ENCODE measurements around the gene IGF2.
A peak's percentile ranks its signal among the peaks of the same experiment; 100 is the strongest.

IGF2 gene

DNA sequence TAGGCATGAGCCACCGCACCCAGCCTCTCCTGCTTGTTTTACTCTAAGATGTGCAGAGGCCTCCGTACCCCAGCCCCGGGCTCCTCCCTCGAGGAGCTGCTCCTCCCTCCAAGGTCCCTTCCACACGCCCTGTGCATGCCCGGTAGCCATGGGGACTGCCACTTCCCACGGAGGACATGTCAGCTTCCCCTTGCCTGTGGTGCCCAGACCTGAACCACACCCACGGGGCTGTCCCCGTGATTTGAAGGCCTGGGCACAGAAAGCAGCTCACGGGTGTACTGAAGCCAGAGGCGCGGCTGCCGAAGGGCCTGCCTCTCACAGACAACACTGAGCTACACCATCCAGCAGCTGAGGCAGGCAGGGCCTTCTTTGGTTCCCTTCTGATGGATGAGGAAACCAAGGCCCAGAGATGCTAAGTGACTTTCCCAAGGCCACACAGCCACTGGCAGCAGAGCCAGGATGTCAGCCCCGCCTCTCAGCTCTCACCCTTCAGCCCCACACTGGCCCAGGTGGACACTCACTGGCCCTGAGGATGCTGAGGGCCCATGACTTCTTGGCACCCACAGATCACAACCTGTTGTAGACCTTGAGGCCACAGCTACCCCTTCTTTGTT, 14.5 kb upstream of the IGF2 start:
- no peak for DNase-seq

DNA sequence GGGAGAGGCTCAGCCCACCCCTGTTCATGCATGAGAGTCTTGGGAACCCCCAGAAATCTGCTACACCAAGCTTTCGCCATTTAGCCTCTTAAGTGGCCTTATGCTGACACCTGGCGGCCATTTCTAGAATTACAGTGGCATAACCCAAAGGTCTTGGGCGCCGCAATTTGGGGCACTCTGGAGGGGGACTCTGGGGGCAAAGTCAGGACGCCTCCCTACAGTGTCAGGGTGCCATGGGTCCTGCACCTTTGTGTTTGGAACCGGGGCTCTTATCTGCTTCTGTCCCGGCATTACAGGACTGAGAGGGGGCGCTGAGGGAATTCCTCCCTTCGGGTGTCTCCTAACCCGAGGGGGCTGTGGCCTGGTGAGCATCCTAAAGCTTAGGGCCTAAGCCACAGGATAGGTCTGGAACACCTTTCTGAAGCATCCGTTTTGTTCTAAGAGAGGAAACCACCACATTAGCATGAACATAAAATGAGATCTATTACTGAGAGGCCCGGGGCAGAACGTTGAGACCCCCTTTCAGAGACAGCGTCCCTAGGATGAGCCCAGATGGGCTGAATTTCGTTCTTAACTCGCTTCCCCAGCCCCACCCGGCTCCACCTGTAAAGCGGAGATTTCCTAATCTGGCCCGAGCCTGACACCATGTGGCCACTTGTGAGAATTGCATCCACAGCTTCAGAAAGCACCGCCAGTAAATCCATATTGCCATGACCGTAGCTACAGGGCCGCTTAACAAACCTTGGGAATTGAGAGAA, 12.5 kb upstream of the IGF2 start:
- peak; percentile 45 for DNase-seq

DNA sequence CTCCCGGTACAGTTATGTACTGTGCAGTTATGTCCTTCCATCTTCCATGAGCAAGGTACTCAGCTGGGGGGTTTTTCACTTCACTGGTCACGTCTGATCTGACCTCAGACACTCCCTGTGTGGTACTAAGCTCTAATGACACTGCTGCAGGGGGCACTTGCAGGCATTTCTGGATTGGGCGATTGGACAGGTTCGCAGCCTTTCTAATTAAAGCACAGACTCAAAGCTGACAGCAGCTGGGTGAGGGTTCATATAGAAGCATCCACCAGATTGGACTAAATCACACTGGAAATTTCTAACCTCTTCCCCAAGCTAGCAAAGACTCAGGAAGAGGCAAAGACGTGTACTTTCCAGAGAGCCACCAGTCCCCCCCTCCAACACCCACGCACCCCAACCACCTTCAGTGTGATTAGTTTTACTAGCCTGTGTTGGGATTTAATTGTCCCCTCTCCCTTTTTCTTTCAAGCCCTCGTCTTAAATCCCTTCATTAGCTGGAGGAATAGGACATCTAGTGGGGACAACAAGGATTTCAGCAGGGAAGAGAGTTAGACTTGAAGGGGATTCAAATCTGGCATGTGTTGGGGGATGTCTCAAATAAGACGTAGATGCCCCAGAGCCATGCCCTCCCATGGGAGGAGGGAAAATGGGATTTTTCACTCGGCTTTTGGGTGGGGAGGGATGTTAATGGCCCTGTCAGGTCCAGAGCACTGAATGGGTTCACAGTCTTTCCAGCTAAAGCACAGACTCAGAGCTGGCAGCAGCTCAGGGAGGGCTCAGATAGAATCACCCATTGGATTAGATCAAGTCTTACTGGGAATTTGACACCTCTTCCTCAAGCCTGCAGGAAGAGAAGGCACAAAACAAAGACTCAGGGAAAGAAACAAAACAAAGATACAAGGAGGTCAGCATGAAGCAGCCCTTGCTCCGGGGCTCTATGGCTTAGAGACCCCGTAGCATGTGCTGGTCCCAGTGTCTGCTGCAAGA, 11.0 kb upstream of the IGF2 start:
- peak; percentile 42 for DNase-seq

DNA sequence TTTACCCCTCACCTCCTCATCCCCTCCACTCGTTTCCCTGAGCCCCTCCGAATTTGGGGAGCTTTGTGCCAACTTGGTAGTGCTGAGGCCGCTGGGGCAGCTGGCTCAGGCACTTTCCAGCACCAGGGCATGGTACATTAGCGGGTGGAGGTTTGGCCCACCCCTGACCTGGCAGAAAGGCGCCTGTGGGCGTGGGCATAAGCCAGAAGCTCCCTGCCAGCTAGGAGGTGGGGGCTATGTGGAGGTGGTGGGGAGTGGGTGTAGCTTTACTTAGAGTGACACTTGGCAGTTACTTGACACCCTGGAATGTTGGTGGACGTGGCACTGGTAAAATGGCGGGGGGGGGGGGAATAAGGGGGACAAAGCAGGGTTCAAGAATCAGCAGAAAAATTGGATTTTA, 10.3 kb upstream of the IGF2 start:
- no peak for DNase-seq

DNA sequence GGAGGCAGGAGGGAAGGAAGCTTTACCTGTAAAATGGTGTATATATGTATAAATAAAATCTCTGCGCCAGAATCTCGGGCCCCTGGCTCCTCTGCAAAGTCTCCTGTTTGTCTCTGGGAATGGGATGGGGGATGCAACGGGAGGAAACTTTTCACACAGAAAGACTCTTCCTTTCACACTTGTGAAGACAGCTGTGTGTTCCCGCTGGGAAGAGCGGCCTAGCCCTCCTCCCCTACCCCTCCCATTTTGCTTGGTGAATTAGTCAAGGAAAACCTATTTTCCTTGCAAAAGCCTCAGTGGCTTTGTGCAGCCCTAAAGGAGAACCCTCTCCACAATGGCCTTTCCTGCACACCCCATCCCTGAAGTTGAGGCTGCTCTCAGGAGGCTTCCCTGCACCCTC, 9.4 kb upstream of the IGF2 start:
- no peak for DNase-seq

DNA sequence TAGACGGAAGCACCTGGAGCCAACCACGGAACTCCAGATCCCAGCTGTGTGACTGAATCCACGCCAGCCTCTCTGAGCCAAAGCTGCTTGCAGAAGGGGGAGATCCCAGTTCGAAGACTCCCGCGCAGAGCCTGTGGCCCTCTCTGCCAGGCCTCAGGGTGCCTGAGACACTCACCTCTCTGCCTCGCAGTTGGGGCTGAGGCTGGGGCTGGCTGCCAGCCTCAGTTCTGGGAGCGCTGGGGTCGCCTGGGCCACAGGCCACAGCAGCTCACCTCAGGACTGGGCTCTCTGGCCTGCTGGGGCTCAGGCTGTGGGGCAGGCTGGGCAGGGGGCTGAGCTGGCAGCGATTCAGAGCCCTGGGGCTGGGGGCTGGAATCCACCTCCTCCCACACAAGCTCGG, 8.2 kb upstream of the IGF2 start:
- no peak for DNase-seq

DNA sequence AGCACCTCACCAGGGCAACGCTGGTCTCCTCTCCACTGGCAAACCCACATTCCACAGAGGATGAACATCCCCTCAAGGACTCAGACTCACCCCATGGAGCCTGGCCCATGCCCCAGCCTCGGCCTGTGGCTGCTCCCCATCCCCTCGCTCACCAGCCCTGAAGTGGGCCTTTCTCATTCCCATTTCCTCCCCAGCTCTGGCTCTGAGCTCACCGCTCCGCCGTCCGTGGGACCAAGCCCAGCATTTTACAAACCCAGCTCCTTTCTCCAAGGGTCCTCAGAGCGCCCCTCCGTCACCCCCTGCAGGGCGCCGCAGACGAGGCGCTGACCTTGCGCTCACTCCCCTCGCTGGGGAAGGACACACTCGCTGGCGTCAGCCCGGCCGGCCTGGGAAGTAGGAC, 6.9 kb upstream of the IGF2 start:
- no peak for DNase-seq

DNA sequence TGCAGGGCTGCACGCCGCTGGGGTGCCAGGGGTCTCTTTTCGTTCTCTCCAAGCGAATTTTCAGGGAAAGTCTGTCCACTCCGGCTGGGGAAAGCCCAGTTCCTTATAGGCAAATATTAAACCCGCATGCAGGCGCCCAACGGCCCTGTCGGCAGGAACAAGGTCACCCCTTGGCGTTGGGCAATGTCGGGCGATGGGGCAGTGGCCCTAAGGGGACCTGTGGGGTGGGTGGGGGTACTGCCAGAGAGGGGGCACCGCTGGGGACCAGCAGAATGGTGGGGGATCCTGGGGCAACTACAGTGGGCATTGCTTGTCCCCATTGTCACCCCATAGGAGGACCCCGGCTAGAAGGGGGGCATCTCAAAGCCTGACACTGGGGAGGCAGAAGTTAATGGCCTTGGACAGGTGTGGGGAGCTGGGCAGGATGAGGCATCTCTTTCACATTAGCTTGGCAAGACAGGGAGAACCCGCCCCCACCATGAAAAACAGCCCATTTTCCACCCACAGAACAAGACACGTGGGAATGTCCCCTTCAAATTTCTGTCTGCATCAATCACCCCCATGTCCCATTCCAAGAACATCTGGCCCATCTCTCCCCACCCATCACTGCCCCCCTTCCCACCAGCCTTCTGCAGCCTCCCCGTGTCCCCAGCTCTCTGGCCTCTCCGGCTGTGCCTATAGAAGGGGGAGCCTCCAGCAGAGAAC, 5.5 kb upstream of the IGF2 start:
- DNase-seq: no peak

DNA sequence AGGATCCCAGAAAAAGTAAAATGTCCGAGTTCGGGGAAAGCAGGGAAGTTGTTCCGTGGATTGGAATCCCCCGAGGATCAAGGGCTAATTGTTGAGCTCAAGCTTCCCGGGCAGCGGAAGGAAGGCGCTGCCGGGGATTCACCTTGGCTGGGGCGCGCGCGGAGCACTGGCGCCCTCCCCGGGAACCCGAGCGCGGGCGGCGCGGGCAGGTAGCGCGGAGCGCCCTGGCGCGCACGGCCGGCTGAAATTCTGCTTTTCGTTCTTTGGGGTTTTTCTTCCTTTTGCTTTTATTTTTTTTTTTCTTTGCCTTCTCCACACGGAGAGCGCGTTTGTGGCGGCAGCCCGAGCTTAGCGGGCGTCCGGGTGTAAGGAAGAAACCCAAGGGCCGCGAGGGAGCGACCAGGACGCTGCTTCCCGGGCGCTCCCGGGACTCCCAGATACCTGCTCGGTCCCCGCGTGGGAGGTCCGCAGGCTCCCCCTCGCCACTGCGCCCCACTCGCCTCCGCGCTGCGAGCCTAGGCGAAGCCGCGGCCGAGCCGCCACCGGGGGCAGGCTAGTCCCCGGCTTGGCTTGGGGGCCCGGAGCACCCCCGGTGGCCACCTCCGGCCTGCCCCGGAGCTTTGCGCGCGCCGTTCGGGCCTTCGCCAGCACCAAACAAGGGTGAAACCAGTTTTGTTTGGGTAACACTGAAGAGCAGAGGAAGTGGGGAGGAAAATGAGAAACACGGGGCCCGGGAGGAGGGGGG, 4.8 kb upstream of the IGF2 start:
- no peak for DNase-seq

DNA sequence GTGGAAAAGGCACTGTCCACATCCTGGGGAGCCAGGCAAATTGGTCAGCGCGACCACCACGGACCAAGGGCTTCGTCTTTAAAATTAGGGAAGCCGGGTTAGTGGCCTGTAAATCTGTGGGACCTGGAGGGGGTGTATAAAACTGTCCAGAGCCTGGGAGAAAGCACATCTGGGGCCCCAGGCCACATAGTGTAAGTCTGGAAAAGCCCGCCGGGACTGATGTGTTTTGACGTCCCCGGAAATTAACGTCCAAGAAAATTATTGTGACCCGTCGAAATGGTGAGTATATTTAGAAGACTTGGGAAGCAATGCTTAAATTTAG, 4.2 kb upstream of the IGF2 start:
- DNase-seq: no peak

DNA sequence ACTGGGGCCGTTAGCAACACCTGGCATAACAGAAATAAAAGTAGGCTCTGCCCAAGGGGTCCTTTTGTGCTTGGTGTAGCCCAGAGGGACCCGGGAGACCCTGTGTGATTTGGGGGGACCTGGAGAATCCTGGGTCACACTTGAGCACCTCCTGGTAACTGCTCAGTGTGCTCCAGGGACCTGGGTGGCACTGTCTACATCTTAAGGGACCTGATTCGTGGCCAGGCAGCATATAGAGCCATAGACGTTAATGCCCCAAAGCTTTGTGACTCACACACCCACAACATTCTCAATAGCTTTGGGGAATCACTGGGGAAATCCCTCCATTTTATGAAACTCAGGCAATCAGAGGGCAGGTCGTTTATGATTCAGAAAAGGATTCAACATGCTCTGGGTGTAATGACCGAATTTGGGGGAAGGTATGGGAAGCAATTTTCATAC, 3.6 kb upstream of the IGF2 start:
- peak; percentile 53 for DNase-seq

DNA sequence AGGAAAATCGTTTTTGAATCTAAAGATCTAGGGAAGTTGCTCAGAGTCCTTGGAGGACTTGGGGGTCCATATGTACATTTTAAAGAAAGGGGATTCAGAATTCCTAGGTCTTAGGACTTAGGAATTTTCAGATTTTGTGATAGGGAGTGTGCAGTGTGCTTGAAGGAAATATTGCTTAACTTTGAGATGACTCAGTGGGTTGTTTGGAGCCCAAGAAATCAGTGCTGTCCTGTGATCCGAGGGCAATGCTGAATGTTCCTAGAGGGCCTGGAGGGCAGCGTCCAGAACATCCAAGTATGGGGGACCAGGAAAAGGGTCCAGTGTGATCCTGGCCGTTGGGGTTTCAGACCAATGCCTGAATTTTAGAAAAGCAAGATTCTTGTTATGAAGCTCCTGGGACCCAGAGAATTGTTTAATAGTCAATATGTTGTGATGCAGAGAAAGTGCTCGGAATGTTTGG, 3.1 kb upstream of the IGF2 start:
- DNase-seq: peak; percentile 60

DNA sequence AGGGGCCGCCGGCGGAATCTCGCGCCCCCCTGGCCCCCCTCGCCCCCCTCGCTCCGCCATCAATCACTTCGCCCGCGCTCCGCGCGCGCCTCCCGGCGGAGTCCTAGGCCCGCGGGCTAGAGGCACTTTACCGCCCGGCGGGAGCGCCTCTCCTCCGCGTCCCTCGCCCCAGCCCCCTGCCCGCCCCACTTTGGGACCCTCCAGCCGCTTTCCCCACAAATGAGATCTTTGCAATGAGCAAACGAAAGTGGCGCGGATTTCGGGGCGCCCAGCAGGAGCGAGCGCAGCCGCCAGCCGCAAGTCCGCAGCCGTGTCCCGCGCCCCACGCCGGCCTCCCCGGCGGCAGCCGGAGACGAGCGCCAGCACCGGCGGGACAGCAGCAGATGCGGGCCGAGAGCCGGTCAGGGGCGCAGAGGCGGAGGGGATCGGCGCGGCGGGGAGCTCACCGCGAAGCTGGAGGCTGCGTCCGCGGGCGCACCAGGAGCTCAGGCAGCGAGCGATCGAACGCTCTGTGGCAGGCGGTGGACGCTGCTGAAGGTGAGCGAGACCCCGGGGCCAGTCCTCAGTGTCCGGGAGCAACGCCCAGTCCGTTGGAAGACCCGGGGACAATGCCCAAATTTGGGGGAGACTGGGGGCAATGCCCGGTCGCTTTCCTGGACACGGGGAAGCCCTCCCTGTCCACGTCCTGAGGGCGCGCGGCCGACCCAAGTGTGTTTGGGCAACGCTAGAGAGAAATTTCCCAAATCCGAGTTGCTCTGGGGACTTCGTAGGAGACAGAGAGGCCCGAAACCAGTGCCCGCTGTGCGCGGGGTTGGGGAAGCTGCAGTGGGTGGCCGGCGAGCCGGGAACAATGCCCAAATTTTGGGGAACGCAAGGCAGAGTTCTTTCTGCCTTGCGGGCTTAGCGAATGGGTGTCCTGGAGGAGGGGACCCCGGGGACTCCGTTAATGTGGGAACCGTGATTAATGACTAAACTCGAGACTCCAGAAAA, 1.5 kb upstream of the IGF2 start:
- no peak for DNase-seq

DNA sequence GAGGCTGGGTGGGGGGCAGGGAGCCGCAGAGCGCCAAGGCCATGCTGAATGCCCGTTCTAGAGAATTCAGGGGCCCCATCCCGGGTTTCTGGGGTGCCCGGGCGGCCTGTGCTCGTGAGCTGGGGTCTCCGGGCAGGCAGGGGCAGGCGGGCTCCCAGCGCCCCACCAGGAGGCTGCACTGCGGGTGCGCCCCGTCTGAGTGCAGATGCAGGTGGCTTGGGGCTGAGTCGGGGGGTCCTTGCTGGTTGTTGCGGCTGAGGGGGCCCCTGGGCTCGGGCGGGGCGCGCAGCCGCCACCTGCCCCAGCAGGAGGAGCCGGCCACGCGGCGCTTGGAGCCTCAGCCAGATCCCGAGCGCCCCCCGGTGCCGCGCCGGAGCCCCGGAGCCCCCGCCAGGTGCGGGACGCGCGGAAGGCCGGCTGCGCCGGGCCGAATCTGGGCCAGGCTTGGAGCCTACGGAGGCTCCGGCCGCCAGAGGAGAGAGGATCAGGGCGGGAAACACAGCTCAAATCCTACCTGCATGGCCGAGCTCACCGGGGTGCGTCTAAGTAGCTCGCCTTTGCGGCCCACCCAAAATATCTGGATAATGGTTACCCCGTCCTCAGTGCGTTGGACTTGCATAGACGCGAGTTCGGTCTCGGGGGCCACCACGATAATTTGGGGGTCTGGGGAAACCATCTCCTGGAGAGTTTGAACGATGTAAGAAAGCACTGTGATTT, 590 bp upstream of the IGF2 start:
- no peak for DNase-seq

DNA sequence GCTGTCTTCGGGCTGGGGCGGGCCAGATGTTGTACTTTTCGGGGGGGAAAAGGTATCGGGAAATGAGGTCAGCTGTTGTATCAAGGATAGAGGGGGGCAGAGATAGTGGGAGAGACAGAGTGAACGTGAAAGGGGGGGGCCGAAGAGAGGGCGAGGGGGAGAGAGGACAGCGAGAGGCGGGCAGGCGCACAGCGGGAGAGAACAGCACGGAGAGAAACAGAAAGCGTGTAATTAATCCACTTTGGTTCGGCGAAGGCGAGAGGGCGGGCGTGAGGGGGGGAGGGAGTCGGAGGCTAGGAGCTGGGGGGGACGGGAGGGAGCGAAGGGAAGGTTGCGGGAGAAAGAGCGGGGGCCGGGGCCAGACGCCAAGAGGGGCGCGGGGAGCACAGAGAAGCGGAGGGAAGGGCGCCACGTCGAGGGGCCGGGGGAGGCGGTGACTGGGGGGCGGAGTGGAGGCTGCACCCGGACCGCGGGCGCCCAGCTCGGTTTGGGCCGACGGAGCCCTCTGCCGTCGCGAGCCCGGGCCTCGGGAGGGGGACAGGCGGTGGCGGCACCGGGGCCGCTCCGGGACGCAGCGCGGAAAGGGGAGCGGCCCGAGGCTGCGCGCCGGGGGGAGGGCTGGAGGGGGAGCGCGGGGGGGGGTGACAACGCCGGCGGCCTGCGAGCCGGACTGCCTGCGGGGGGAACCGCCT, 612 bp downstream of the IGF2 start:
- DNase-seq: no peak

DNA sequence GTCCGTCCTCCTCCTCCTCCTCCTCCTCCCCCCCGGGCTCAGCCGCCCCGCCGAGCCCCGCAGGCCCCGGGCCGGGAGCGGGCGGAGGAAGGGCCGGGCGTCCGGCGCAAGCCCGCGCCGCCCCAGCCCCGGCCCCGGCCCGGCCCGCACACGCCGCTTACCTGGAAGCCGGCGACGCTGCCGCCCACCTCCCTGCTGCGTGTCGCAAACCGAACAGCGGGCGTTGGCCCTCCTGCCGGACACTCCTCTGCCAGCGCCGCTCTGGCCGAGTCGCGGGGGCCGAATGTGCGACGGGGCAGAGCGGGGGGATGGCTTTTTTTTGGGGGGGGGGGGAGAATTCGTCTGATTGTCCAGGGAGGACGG, 1.1 kb downstream of the IGF2 start:
- DNase-seq: no peak

DNA sequence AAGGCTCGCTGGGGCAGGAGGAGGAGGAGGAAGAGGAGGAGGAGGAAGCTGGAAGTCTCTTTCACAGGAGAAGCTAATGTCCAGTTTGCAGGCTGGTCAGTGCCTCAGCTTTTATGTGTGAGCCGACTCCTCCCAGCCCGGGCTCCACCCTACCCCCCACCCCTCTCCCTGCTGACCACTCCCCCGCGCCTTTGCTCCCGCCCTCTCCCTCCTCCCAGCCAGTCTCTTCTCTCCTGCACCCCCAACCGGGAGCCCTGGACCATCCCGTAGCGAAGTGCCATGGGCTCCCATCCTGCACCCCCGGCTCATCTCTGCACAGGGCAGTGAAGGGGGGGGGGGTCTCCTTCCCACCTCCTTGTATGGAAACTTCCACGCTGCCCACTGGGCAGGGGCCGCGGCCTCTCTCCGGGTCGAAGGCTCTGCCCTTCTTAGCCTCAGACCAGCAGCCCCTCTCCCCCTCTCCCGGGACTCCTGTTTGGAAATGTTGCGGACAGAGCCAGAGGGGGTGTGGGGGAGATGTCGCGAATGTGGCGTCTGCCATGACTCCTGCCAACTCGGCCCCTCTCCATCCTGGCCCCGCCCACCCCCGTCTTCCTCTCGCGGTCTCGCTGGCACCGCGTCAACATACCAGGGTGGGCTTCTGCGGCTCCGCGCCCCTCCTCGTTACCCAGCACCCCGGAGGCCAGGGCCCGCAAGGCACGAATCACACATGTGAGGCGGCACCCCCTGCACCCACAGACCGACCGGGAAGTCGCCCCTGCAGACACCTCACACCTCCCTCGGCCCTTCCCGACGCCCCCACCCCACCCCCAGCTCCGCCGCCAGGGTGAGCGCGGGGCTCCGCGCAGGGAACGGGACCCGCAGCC, 1.8 kb downstream of the IGF2 start:
- DNase-seq: peak; percentile 62

DNA sequence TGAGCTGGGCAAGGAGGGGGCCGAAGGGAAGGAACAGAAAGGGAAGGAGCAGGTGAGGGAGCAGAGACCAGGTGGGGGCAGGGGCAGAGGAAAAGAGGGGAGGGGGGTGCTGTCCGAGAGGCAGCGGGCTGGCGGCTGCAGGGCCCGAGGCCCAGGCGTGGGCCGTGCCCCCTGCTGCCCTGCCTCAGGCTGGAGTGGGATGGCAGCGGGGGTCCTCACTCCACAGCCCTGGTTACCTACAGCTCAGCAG, 2.3 kb downstream of the IGF2 start:
- DNase-seq: no peak
